Smooth muscle cell (in vitro differentiated cells): ENCODE results near the gene XIRP2. TPM values are rescaled to one million over a fixed set of nuclear protein-coding genes. Genes with fewer than 3 reads are reported as not detected.

Source experiments
- DNase-seq: peaks from one replicate; lab custom pipeline; 2025; ENCODE audit not compliant: unreplicated experiment; lab: John Stamatoyannopoulos, UW
- H2AFZ ChIP-seq: fragments of 200-600 bp; sonication (generic); 2 replicates; pipeline ENCODE4 v1.6.0; 2016; ENCODE audit warnings: antibody characterized with exemption, low read depth, mild to moderate bottlenecking
- H3F3A ChIP-seq: fragments of 200-600 bp; sonication (generic); 2 replicates; pipeline ENCODE4 v1.6.0; 2017; ENCODE audit warnings: antibody characterized with exemption, low read depth
- H3K27ac ChIP-seq: fragments of 200-600 bp; sonication (generic); 2 replicates; pipeline ENCODE4 v1.5.1; 2016; ENCODE audit warnings: low read depth, mild to moderate bottlenecking
- H3K27me3 ChIP-seq: fragments of 200-600 bp; sonication (generic); 2 replicates; pipeline ENCODE4 v1.6.1; 2016; ENCODE audit warnings: low read depth, mild to moderate bottlenecking
- H3K36me3 ChIP-seq: fragments of 200-600 bp; sonication (generic); 2 replicates; pipeline ENCODE4 v1.5.1; 2016; ENCODE audit warnings: low read depth
- H3K4me1 ChIP-seq: fragments of 200-600 bp; sonication (generic); 2 replicates; pipeline ENCODE4 v1.5.1; 2016; ENCODE audit warnings: low read depth
- H3K4me2 ChIP-seq: fragments of 200-600 bp; sonication (generic); 2 replicates; pipeline ENCODE4 v1.6.0; 2016; ENCODE audit warnings: mild to moderate bottlenecking
- H3K4me3 ChIP-seq: fragments of 200-600 bp; sonication (generic); 2 replicates; pipeline ENCODE4 v1.5.1; 2016; ENCODE audit warnings: mild to moderate bottlenecking
- H3K79me2 ChIP-seq: fragments of 200-600 bp; sonication (generic); 2 replicates; pipeline ENCODE4 v1.6.0; 2016; ENCODE audit warnings: low read depth, mild to moderate bottlenecking
- H3K9ac ChIP-seq: fragments of 200-600 bp; sonication (generic); 2 replicates; pipeline ENCODE4 v1.6.0; 2016; ENCODE audit warnings: low read depth
- H3K9me3 ChIP-seq: fragments of 200-600 bp; sonication (generic); replicated peaks from 2 replicates; pipeline ENCODE4 v1.5.1; 2016; ENCODE audit warnings: low read depth
- H4K20me1 ChIP-seq: fragments of 200-600 bp; sonication (generic); 2 replicates; pipeline ENCODE4 v1.6.0; 2016; ENCODE audit warnings: low read depth
- WGBS: methylation state at CpG from one replicate; pipeline ENCODE4 v1.1.7; 2016; ENCODE audit warnings: low lambda C conversion rate; 5-methylcytosine and 5-hydroxymethylcytosine counted together
- polyA plus RNA-seq: library from polyadenylated mRNA; unstranded; fragments of >200 nt; fragmentation: Nextera tagmentation; extraction: Ambion mirVana; gene quantifications from 2 replicates; pipeline ENCODE4 v1.2.1, GENCODE V29; 2016
- total RNA-seq: library from RNA; depleted of rRNA; stranded (reverse); fragments of >200 nt; gene quantifications from 2 replicates; pipeline ENCODE4 v1.2.3, GENCODE V29; 2014
- TF ChIP-seq, protein P1 (sequence below): fragments of 200-600 bp; sonication (generic); IDR thresholded peaks from 2 replicates; pipeline ENCODE4 v1.5.1; 2017; ENCODE audit warnings: borderline replicate concordance, mild to moderate bottlenecking, antibody characterized with exemption; ENCODE audit not compliant: insufficient read depth, poor library complexity, severe bottlenecking

Gene XIRP2
- total and polyA plus RNA-seq, 2 experiments from 2014 or later, result not detected

DNA sequence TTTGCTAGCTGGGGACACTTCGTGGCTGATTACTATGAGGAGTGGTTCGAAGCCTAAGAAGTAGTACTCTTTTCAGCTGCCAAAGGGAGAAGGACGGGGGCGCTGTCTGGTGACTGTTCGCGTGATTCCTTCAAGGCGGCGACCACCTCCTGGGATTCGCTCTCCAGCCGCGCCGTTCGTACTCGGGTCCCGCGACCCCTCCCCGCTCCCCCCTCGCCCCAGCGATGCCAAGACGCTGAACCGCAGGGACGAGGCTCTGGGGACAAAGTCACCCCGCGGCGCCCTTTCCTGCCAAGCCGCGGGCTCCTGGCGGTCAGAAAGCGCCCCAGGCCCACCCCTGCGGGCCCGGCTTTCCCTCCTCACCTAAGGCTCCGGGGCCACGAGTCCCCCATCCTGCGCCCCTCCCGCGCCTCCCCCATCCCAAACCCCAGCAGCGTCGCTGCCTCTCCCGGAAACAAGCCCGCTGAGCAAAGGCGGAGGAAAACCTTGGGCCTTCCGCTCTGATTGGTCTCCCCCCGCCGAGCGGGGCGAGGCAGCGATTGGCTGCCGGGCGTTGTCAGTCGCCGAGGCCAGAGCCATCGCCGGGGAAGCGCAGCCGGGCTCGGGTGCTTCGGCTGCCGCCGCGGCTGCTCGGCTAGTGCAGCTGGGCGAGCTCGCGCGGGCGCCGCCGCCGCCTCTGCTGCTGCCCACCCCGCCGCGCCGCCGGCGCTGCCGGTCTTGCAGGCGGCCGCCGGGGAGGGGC is 404.3 kb downstream of the XIRP2 start, which contains the start of gene B3GALT1:
B3GALT1 (plus strand) TSS at position 572 of the 742 bp plus-strand sequence.
- no peaks in the 10 kb centered on the region for H3K36me3 ChIP-seq
- DNase-seq, result peak; percentile 75
- H3K4me1 ChIP-seq, result peaks cover 4% of the 10 kb centered on the region
- H4K20me1 ChIP-seq, result no peaks in the 10 kb centered on the region
- H2AFZ ChIP-seq, result peak within 1 kb of the TSS; percentile 97
- no peaks in the 10 kb centered on the region for H3F3A ChIP-seq
- H3K27ac ChIP-seq, result peak within 1 kb of the TSS; percentile 78
- TF ChIP-seq, protein P1, sequence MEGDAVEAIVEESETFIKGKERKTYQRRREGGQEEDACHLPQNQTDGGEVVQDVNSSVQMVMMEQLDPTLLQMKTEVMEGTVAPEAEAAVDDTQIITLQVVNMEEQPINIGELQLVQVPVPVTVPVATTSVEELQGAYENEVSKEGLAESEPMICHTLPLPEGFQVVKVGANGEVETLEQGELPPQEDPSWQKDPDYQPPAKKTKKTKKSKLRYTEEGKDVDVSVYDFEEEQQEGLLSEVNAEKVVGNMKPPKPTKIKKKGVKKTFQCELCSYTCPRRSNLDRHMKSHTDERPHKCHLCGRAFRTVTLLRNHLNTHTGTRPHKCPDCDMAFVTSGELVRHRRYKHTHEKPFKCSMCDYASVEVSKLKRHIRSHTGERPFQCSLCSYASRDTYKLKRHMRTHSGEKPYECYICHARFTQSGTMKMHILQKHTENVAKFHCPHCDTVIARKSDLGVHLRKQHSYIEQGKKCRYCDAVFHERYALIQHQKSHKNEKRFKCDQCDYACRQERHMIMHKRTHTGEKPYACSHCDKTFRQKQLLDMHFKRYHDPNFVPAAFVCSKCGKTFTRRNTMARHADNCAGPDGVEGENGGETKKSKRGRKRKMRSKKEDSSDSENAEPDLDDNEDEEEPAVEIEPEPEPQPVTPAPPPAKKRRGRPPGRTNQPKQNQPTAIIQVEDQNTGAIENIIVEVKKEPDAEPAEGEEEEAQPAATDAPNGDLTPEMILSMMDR, result peak; percentile 24
- no peaks in the 10 kb centered on the region for H3K9me3 ChIP-seq
- peak within 1 kb of the TSS; percentile 97 for H3K4me2 ChIP-seq
- H3K4me3 ChIP-seq, result peak within 1 kb of the TSS; percentile 93
- peak within 1 kb of the TSS; percentile 79 for H3K9ac ChIP-seq
- H3K27me3 ChIP-seq, result peaks cover 16% of the 10 kb centered on the region
- H3K79me2 ChIP-seq, result no peaks in the 10 kb centered on the region
- 1% methylated on average over 36 of the region's 79 CpGs for WGBS

DNA sequence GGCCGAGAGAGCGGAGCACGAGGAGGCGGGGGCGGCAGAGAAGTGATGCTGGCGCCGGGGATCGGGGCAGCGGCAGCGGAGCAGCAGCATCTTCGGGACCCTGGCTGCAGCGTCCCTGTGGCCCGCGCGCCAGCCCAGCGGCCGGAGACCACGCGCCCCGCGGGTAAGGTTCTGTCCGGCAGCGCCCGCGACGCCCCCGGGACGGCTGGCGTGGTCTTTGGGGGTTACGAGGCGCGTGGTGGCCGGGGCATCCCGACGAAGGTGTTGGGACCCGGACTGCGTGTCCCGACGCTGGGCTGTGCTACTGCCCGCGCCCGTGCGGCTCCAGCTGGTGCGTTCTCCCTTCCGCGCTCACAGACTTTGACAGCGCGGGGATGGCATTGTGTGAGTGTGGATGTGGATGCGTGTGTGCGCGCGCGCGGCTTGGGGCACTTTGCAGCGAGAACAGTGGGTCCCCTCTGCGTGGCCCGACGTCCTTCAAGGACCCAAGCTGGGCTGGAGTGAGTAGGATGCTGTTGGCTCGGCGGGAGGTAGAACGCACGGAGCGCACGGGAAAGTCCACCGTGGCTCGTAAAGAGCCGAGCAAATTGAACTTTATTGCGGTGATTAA is 405.0 kb downstream of the XIRP2 start:
- no peak for DNase-seq
- WGBS, result under 1% methylated on average over 51 of the region's 68 CpGs
- peaks cover 4% of the 10 kb centered on the region for H3K4me1 ChIP-seq

DNA sequence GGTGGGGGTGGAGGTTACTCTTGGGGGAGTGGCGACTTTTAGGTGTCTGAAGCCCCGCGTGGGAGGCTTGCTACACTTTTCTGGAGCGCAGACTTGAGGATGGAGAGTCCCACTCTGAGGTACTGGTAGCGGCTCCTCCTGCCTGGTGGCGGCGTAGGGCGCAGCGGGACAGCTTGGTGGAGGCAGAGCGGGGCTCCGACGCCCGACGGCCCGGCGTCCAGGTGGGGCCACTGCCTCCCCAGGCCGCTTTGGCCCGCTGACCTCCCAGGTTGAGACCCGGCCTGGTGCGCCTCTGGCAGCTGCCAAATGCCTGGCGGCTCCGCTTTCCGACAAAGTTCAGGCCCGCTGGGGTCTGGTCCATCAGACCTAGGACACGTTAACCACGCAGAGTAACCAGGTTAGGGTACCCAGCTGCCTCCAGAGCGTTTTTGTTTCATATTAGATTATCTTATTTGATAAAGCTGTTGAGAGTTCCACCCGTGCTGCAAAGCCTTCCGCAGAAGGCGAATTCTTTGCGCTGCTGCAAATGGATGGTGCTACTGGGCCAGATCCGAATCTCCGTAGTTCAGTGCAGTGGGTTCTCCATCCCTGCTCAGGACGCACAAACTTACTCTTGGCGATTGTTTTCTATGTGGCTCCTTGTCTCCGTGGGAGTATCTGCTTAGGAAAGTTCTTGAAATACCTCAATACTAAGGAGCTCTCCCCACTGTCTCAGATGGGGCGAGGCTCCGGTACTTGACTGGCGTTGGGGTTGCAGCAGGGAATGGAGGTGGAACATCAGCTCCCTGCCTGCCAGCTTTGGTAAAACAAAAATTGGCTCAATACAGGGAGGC is 405.9 kb downstream of the XIRP2 start:
- H3K9ac ChIP-seq, result no peak overlapping the region
- no peaks in the 10 kb centered on the region for H3K36me3 ChIP-seq
- DNase-seq, result no peak

More for the DNA sequence above, 405.0 kb downstream of the XIRP2 start:
- Histone ChIP-seq H3K27me3 (peaks cover 16% of the 10 kb centered on the region), H3K79me2 (no peaks in the 10 kb centered on the region), H3F3A (no peaks in the 10 kb centered on the region), H3K9ac (no peak overlapping the region), H3K36me3 (no peaks in the 10 kb centered on the region), H3K4me2 (peak overlapping the region; percentile 97), H2AFZ (peak overlapping the region; percentile 76), H4K20me1 (no peaks in the 10 kb centered on the region), H3K27ac (no peak overlapping the region), H3K9me3 (no peaks in the 10 kb centered on the region), H3K4me3 (peak overlapping the region; percentile 93)
- TF ChIP-seq, protein P1, result no peak

More for the DNA sequence above, 405.9 kb downstream of the XIRP2 start:
- H3K27me3 ChIP-seq, result peaks cover 16% of the 10 kb centered on the region
- H4K20me1 ChIP-seq, result no peaks in the 10 kb centered on the region
- no peaks in the 10 kb centered on the region for H3K9me3 ChIP-seq
- no peaks in the 10 kb centered on the region for H3K79me2 ChIP-seq
- peaks cover 4% of the 10 kb centered on the region for H3K4me1 ChIP-seq
- TF ChIP-seq, protein P1, result no peak
- H2AFZ ChIP-seq, result peak overlapping the region; percentile 19
- H3F3A ChIP-seq, result no peaks in the 10 kb centered on the region
- peak overlapping the region; percentile 97 for H3K4me2 ChIP-seq
- WGBS, result 2% methylated on average over 38 of the region's 39 CpGs
- no peak overlapping the region for H3K27ac ChIP-seq
- H3K4me3 ChIP-seq, result peak overlapping the region; percentile 93
